WTC11 (cell line): ENCODE measurements around the gene CCDC137. TPM values are rescaled to one million over a fixed set of nuclear protein-coding genes. Genes with fewer than 3 reads are reported as not detected.

Source experiments
- ATAC-seq: fragments of 200-7000 bp; cut with Tn5 transposase; 2 replicates; pipeline ENCODE4 v1.10.0; 2021; ENCODE audit warnings: mild to moderate bottlenecking, moderate library complexity
- CTCF ChIA-PET: fragments of 300-600 bp; sonication (Branson Sonifier 250); formaldehyde crosslinking; loops from one replicate; lab custom pipeline; 2021; ENCODE audit warnings: antibody characterized with exemption; lab: Charles Lee
- POLR2A ChIA-PET: fragments of 350-600 bp; sonication (Branson Sonifier 250); formaldehyde crosslinking; loops from one replicate; lab custom pipeline; 2021; ENCODE audit warnings: antibody characterized with exemption; lab: Charles Lee
- DNase-seq: peaks from one replicate; pipeline ENCODE4 v3.0.0; 2021; ENCODE audit warnings: low spot score
- H3K27ac Mint-ChIP-seq: 2 replicates; pipeline ENCODE4 v1.8.0; 2021; ENCODE audit warnings: mixed read lengths
- H3K27me3 Mint-ChIP-seq: 2 replicates; pipeline ENCODE4 v1.8.0; 2021; ENCODE audit warnings: low read depth, mild to moderate bottlenecking, moderate library complexity, mixed read lengths
- H3K36me3 Mint-ChIP-seq: 2 replicates; pipeline ENCODE4 v1.8.0; 2021; ENCODE audit warnings: mixed read lengths
- H3K4me1 Mint-ChIP-seq: 2 replicates; pipeline ENCODE4 v1.8.0; 2022; ENCODE audit warnings: mixed read lengths
- H3K4me3 Mint-ChIP-seq: 2 replicates; pipeline ENCODE4 v1.8.0; 2021; ENCODE audit warnings: mild to moderate bottlenecking, moderate library complexity, mixed read lengths
- H3K9me3 Mint-ChIP-seq: 2 replicates; pipeline ENCODE4 v1.8.0; 2021; ENCODE audit warnings: mixed read lengths
- ERG ChIP-seq: fragments of 250-450 bp; sonication (Bioruptor Pico); IDR thresholded peaks from 2 replicates; pipeline ENCODE4 v1.8.0; 2021; ENCODE audit warnings: mild to moderate bottlenecking
- FOXP4 ChIP-seq: sonication (generic); formaldehyde crosslinking; IDR thresholded peaks from 2 replicates; pipeline ENCODE4 v1.8.0; 2022; ENCODE audit warnings: mild to moderate bottlenecking, missing genetic modification reagents
- GRHL2 ChIP-seq: fragments of 250-450 bp; sonication (Bioruptor Pico); IDR thresholded peaks from 2 replicates; pipeline ENCODE4 v1.8.0; 2022; ENCODE audit warnings: mild to moderate bottlenecking, moderate library complexity; ENCODE audit not compliant: insufficient replicate concordance, severe bottlenecking
- HMGA2 ChIP-seq: fragments of 250-450 bp; sonication (Bioruptor Pico); IDR thresholded peaks from 2 replicates; pipeline ENCODE4 v1.4.0; 2021; ENCODE audit warnings: mild to moderate bottlenecking, moderate library complexity
- JUN ChIP-seq: sonication (generic); formaldehyde crosslinking; IDR thresholded peaks from 2 replicates; pipeline ENCODE4 v1.8.0; 2023; ENCODE audit warnings: mild to moderate bottlenecking, missing genetic modification reagents
- KAT7 ChIP-seq: sonication (generic); formaldehyde crosslinking; IDR thresholded peaks from 2 replicates; pipeline ENCODE4 v1.8.1; 2023; ENCODE audit warnings: missing genetic modification reagents, mild to moderate bottlenecking, borderline replicate concordance
- NFATC4 ChIP-seq: fragments of 250-450 bp; sonication (Bioruptor Pico); IDR thresholded peaks from 2 replicates; pipeline ENCODE4 v1.9.0; 2021; ENCODE audit warnings: mild to moderate bottlenecking
- NR2C2 ChIP-seq: sonication (generic); formaldehyde crosslinking; IDR thresholded peaks from 2 replicates; pipeline ENCODE4 v1.8.0; 2022; ENCODE audit warnings: mild to moderate bottlenecking, missing genetic modification reagents
- PREB ChIP-seq: sonication (generic); formaldehyde crosslinking; IDR thresholded peaks from 2 replicates; pipeline ENCODE4 v1.8.1; 2022; ENCODE audit warnings: mild to moderate bottlenecking, missing genetic modification reagents, moderate library complexity, borderline replicate concordance
- RORB ChIP-seq: fragments of 250-450 bp; sonication (Bioruptor Pico); IDR thresholded peaks from 2 replicates; pipeline ENCODE4 v1.9.0; 2021; ENCODE audit warnings: mild to moderate bottlenecking
- SOX15 ChIP-seq: fragments of 250-450 bp; sonication (Bioruptor Pico); IDR thresholded peaks from 2 replicates; pipeline ENCODE4 v1.9.0; 2021; ENCODE audit warnings: mild to moderate bottlenecking
- USF2 ChIP-seq: sonication (generic); formaldehyde crosslinking; IDR thresholded peaks from 2 replicates; pipeline ENCODE4 v1.8.1; 2023; ENCODE audit warnings: mild to moderate bottlenecking, missing genetic modification reagents, moderate library complexity
- ZBTB21 ChIP-seq: sonication (generic); formaldehyde crosslinking; IDR thresholded peaks from 2 replicates; pipeline ENCODE4 v1.8.1; 2023; ENCODE audit warnings: mild to moderate bottlenecking, missing genetic modification reagents, borderline replicate concordance
- ZBTB43 ChIP-seq: sonication (generic); formaldehyde crosslinking; IDR thresholded peaks from 2 replicates; pipeline ENCODE4 v1.8.1; 2023; ENCODE audit warnings: mild to moderate bottlenecking, missing genetic modification reagents
- ZMAT4 ChIP-seq: fragments of 250-450 bp; sonication (Bioruptor Pico); IDR thresholded peaks from 2 replicates; pipeline ENCODE4 v1.9.0; 2021; ENCODE audit warnings: mild to moderate bottlenecking
- ZNF219 ChIP-seq: sonication (generic); formaldehyde crosslinking; IDR thresholded peaks from 2 replicates; pipeline ENCODE4 v1.8.0; 2023; ENCODE audit warnings: missing genetic modification reagents, mild to moderate bottlenecking, borderline replicate concordance
- ZNF317 ChIP-seq: sonication (generic); formaldehyde crosslinking; IDR thresholded peaks from 2 replicates; pipeline ENCODE4 v1.8.1; 2023; ENCODE audit warnings: low read depth, mild to moderate bottlenecking, moderate library complexity, missing genetic modification reagents, borderline replicate concordance
- ZNF512 ChIP-seq: sonication (generic); formaldehyde crosslinking; IDR thresholded peaks from 2 replicates; pipeline ENCODE4 v1.8.1; 2022; ENCODE audit warnings: missing genetic modification reagents, borderline replicate concordance
- total RNA-seq: library from RNA; stranded (reverse); gene quantifications from 3 replicates; pipeline ENCODE4 v1.2.3, GENCODE V29; 2021

Gene CCDC137
- total RNA-seq, 1 experiment from 2014 or later = 36.8 TPM

- H3K9me3 Mint-ChIP-seq = no peaks in the 10 kb centered on the region
- CTCF ChIA-PET = interaction anchor here (0.6 to 1.3 kb wide), 16 partner anchors 8 to 141 kb away, joined by 3 to 15 read pairs (median 4); partner anchors contain the start of genes ARL16, CCDC137, FAAP100 and HGS
- TF ChIP-seq ERG = no peak
- TF ChIP-seq GRHL2 (CRISPR knock-in tag) = no peak
- TF ChIP-seq ZNF219 (CRISPR knock-in tag) = no peak
- no peak for TF ChIP-seq NFATC4
- TF ChIP-seq JUN (CRISPR knock-in tag) = no peak
- no peak for TF ChIP-seq PREB (CRISPR knock-in tag)
- TF ChIP-seq ZMAT4 (CRISPR knock-in tag) = no peak
- TF ChIP-seq ZBTB43 (CRISPR knock-in tag) = no peak
- TF ChIP-seq KAT7 = no peak
- TF ChIP-seq NR2C2 (CRISPR knock-in tag) = no peak
- no peak for TF ChIP-seq HMGA2 (CRISPR knock-in tag)
- no peak for TF ChIP-seq SOX15
- no peak for TF ChIP-seq ZNF512 (CRISPR knock-in tag)
- no peak for TF ChIP-seq FOXP4 (CRISPR knock-in tag)
- no peak for TF ChIP-seq USF2 (CRISPR knock-in tag)
- TF ChIP-seq ZBTB21 (CRISPR knock-in tag) = no peak
- TF ChIP-seq RORB (CRISPR knock-in tag) = no peak
- no peak for TF ChIP-seq ZNF317 (CRISPR knock-in tag)
- ATAC-seq (peak; percentile 82), DNase-seq (peak; percentile 67)
- POLR2A ChIA-PET = interaction anchor here (0.6 to 1.2 kb wide), 3 partner anchors 9 to 122 kb away, joined by 3 to 4 read pairs (median 3); partner anchors contain the start of genes ARL16, HGS and MRPL12
- H3K27me3 Mint-ChIP-seq = no peaks in the 10 kb centered on the region
- no peak overlapping the region for H3K4me3 Mint-ChIP-seq
- no peaks in the 10 kb centered on the region for H3K4me1 Mint-ChIP-seq
- H3K36me3 Mint-ChIP-seq = peaks cover 36% of the 10 kb centered on the region
- no peak overlapping the region for H3K27ac Mint-ChIP-seq
Measured at GRCh38 chr17:81693509-81694210, 27.1 kb downstream of the CCDC137 start.
